Esophagus muscularis mucosa (tissue), 4 donors: ENCODE results near the gene INSC.

Experiments
- EP300 ChIP-seq: sonication (generic); formaldehyde crosslinking; IDR thresholded peaks from one replicate; pipeline ENCODE4 v1.6.1; 2017; ENCODE audit warnings: antibody characterized with exemption
- POLR2A ChIP-seq: fragments of 450-650 bp; IDR thresholded peaks from one replicate; pipeline ENCODE4 v1.6.1; 2017; ENCODE audit warnings: antibody characterized with exemption, moderate library complexity, mild to moderate bottlenecking, low read depth
- TF ChIP-seq, protein P1 (sequence below), 3 experiments: fragments of 200-600 bp in 2 of 3; fragments of 450-650 bp in 1 of 3; sonication (generic) in 2 of 3; IDR thresholded peaks; one replicate each; pipeline ENCODE4 v1.5.1; 2017 to 2019; ENCODE audit warnings: antibody characterized with exemption in 3 of 3, mild to moderate bottlenecking in 2 of 3, moderate library complexity in 1 of 3

GRCh38 chr11:15108592-15109130, 6.1 kb upstream of the INSC start:
- no peak for TF ChIP-seq POLR2A
- TF ChIP-seq, protein P1, sequence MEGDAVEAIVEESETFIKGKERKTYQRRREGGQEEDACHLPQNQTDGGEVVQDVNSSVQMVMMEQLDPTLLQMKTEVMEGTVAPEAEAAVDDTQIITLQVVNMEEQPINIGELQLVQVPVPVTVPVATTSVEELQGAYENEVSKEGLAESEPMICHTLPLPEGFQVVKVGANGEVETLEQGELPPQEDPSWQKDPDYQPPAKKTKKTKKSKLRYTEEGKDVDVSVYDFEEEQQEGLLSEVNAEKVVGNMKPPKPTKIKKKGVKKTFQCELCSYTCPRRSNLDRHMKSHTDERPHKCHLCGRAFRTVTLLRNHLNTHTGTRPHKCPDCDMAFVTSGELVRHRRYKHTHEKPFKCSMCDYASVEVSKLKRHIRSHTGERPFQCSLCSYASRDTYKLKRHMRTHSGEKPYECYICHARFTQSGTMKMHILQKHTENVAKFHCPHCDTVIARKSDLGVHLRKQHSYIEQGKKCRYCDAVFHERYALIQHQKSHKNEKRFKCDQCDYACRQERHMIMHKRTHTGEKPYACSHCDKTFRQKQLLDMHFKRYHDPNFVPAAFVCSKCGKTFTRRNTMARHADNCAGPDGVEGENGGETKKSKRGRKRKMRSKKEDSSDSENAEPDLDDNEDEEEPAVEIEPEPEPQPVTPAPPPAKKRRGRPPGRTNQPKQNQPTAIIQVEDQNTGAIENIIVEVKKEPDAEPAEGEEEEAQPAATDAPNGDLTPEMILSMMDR (IDR thresholded peaks at IDR 0.05): no peak
- TF ChIP-seq EP300: no peak
